ENCODE data around the gene ALDH3A1. TPM values are rescaled to one million over a fixed set of nuclear protein-coding genes. Genes with fewer than 3 reads are reported as not detected.

Gene ALDH3A1
- total and polyA plus RNA-seq, 2 donors (not counting 3 experiments of a cell fraction or from before 2014, with no cell fraction given) = 0.11 to 1.2 TPM

GRCh38 chr17:19742495-19742894, 5.6 kb downstream of the ALDH3A1 start:
- dilution Hi-C loops (cut with MboI; ENCODE audit: extremely low pct_ligation_motif_present, low sequenced_read_pairs) (no loop called here), intact Hi-C loops (cut with micrococcal nuclease) (no loop called here)
- DNase-seq (ENCODE audit: low read depth, low spot score) (no peak), FAIRE-seq (no peak)
- Histone ChIP-seq H3K9ac (replicated peaks; ENCODE audit: extremely low read depth, insufficient read depth, low read length) (no peak overlapping the region), H3K9me1 (replicated peaks; ENCODE audit: control insufficient read depth, extremely low read depth, insufficient read depth, low read length) (no peaks in the 10 kb centered on the region), H3K27me3 (ENCODE audit: control insufficient read depth in 2 of 2, insufficient read depth in 2 of 2, low read length in 2 of 2) (no peaks in the 10 kb centered on the region), H3K9me3 (replicated peaks; ENCODE audit: control insufficient read depth, insufficient read depth, low read length) (no peaks in the 10 kb centered on the region), H3K27ac (ENCODE audit: insufficient read depth, low read depth, low read length) (no peak overlapping the region), H3K79me2 (ENCODE audit: control insufficient read depth, insufficient read depth, low read length) (no peaks in the 10 kb centered on the region), H3K4me2 (ENCODE audit: insufficient read depth, low read length) (no peak overlapping the region), H3K4me3 (replicated peaks in 1 of 3; ENCODE audit: insufficient read depth in 1 of 3, low read depth in 1 of 3, low read length in 3 of 3) (no peak overlapping the region), H4K20me1 (replicated peaks; ENCODE audit: control insufficient read depth, extremely low read depth, insufficient read depth, low read length) (no peaks in the 10 kb centered on the region), H3K36me3 (ENCODE audit: control insufficient read depth in 2 of 2, extremely low read depth in 1 of 2, insufficient read depth in 2 of 2, low read length in 2 of 2) (no peaks in the 10 kb centered on the region), H3K4me1 (ENCODE audit: control insufficient read depth, extremely low read depth, insufficient read depth, low read length) (peaks cover 5% of the 10 kb centered on the region), H2AFZ (ENCODE audit: low read depth, low read length) (no peak overlapping the region)
- POLR2A ChIA-PET = no interaction called here
- CTCF ChIA-PET = interaction anchor here (4.5 kb wide), 1 partner anchor 21 kb away, joined by 100 read pairs; no protein-coding TSS in a partner anchor
- no TSS peak for BruUV-seq (replicated peaks)
- no peak for TF ChIP-seq JUN (IDR thresholded peaks at IDR 0.05; ENCODE audit: borderline replicate concordance, insufficient read depth, insufficient read length, low read depth)
- TF ChIP-seq EZH2 (IDR thresholded peaks at IDR 0.05; ENCODE audit: borderline replicate concordance, low read depth, low read length, severe bottlenecking) = no peak
- TF ChIP-seq CTCF (IDR thresholded peaks at IDR 0.05; ENCODE audit: extremely low read depth in 1 of 2, insufficient read depth in 1 of 2, low read depth in 1 of 2, low read length in 2 of 2) = no peak
- no peak for TF ChIP-seq POLR2A (IDR thresholded peaks at IDR 0.05; ENCODE audit: low read depth, low read length)
- no peak for TF ChIP-seq MYC (IDR thresholded peaks at IDR 0.05; ENCODE audit: low read depth, low read length)
- no peak for TF ChIP-seq POLR2AphosphoS5 (IDR thresholded peaks at IDR 0.05; ENCODE audit: insufficient read depth, low read depth, low read length)
- TF ChIP-seq GATA2 (IDR thresholded peaks at IDR 0.05; ENCODE audit: insufficient read depth, insufficient read length, low read depth, low read length) = no peak
- no peak for TF ChIP-seq FOS (IDR thresholded peaks at IDR 0.05; ENCODE audit: borderline replicate concordance, insufficient read depth, low read length)
- TF ChIP-seq MAX (IDR thresholded peaks at IDR 0.05; ENCODE audit: insufficient read depth, insufficient read length) = no peak

All from endothelial cell of umbilical vein (primary cell).